ENCODE data around the gene GPR176.

GRCh38 chr15:39792844-39793335 is 127.2 kb downstream of the GPR176 start:
- TF ChIP-seq POLR2AphosphoS5 (IDR thresholded peaks at IDR 0.05) (no peak), CTCF (IDR thresholded peaks at IDR 0.05; ENCODE audit: poor library complexity, severe bottlenecking) (no peak), EZH2 (IDR thresholded peaks at IDR 0.05; ENCODE audit: borderline replicate concordance, insufficient read depth, low read length, poor library complexity, severe bottlenecking) (no peak)
